ENCODE data around the gene USP20.

- TF ChIP-seq RAD21 (IDR thresholded peaks at IDR 0.05) (no peak), CTCF (IDR thresholded peaks at IDR 0.05; ENCODE audit: low read depth, low read length, missing input control) (no peak), YY1 (IDR thresholded peaks at IDR 0.05) (no peak)
These were observed 19.4 kb downstream of the USP20 start for GRCh38 chr9:129854588-129855110.
